ENCODE measurements around the gene GNAQ.

GNAQ gene

GRCh38 chr9:77945798-77946197 lies 85.8 kb downstream of the GNAQ start:
- DNase-seq: no peak

- peak in 1 of 51 donors; percentile 7 for DNase-seq
Observed at GRCh38 chr9:77944556-77945243, 86.9 kb downstream of the GNAQ start.

- DNase-seq: no peak
Observed at GRCh38 chr9:77943057-77943456, 88.6 kb downstream of the GNAQ start.

- no peak for DNase-seq
Observed at GRCh38 chr9:77939149-77939668, 92.4 kb downstream of the GNAQ start.

GRCh38 chr9:77938163-77938562 lies 93.4 kb downstream of the GNAQ start:
- DNase-seq: no peak

- no peak for DNase-seq
Observed at GRCh38 chr9:77935974-77936373, 95.6 kb downstream of the GNAQ start.

DNA sequence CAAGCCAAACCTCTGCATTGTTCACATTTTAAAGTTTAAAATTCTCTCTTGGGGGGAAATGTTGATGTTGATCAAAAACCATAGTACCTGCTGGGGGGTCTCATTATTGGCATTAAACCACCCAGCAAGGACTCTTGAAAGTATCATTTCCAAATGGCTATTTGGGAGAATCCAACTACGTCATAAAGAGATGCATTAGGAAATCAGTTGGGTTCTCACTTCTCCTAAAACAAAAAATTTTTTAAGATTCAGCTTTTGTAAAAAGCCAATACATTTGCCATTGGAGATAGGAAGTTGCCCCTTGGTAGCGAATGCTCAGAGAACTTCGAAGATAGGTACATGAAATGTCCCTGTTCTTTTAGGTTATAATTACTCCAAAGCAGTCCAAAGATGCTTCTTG lies 96.4 kb downstream of the GNAQ start:
- no peak for DNase-seq

- DNase-seq: no peak
Observed at GRCh38 chr9:77933976-77934375, 97.6 kb downstream of the GNAQ start.

- no peak for DNase-seq
Observed at GRCh38 chr9:77933019-77933418, 98.6 kb downstream of the GNAQ start.

GRCh38 chr9:77929942-77930341 lies 101.7 kb downstream of the GNAQ start:
- DNase-seq: no peak

DNA sequence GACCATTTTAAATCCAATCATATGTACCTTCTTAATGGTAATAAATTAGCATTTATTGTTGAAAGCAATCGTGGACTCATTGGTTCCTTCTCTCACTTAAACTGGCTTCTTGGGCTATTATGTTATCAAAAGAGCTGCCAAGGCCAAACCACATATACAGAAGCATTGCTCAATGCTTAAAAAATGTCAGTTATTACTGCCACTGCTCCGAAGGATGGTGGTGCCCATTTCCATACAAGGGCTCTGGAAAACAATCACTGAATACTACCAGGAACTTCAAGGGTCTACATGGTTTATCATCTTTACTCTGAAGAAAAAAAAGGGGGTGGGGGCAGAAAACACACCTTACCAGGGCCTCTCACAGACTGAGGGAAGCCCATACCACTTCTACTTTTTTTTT lies 104.3 kb downstream of the GNAQ start:
- DNase-seq: no peak

GRCh38 chr9:77926371-77926878 lies 105.2 kb downstream of the GNAQ start:
- DNase-seq: no peak

- no peak for DNase-seq
Observed at GRCh38 chr9:77922591-77922990, 109.0 kb downstream of the GNAQ start.

GRCh38 chr9:77917800-77918199 lies 113.8 kb downstream of the GNAQ start:
- no peak for DNase-seq

DNA sequence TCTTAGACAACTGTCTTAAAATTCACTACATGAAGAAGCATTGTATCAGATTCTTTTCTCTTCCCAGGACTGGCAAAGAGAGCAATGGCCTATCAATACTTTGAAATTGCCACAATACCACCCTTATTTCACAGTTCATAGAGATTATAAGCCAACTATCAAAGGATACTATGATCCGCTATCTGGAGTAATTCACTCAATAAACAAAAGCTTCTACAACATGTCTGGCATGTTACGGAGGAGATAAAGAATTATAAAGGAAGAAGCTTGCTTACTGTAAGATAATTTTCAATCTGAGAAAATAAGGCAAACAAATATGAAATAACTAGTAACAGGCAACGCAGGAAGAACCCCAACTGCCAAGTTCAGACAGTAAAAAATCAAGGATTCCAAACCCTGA lies 114.8 kb downstream of the GNAQ start:
- DNase-seq: no peak

DNA sequence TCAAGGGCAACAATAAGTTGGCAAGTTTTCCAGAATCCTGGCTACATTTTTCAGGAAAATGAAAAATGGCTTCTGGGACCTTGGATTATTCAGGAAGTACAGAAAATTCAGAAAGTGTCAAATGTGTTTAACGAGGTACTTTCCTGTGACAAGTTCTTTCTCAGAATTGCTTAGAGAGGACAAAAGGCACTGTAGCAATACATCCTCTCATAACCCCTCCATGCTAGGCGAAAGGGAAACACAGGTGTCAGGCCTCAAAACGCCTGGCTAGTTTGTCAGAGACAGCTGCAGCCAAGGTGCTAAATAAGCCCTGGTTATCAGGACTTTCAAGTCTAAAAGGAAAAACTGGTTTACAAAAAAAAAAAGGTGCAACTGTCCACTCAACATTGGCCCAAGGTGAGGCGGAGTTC lies 115.2 kb downstream of the GNAQ start:
- no peak for DNase-seq

DNA sequence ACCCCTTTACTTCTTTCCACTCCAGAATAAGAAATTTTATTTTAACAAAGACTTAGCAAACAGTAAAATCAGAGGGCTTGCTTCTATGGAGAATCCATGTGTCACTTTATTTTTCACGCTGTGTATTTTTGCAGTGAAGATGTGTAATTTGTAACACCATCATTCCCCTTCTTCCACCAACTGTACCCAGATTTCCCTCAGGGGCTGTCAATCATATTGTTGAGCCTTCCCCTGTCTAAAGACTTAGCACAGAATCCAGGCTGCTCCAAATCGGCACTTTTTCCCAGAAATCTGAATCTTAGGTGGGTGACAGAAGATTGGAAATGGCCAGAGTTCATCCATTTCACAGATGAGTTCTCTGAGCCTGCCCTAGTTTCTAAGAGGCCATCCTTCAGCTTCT lies 115.9 kb downstream of the GNAQ start:
- DNase-seq: no peak

DNA sequence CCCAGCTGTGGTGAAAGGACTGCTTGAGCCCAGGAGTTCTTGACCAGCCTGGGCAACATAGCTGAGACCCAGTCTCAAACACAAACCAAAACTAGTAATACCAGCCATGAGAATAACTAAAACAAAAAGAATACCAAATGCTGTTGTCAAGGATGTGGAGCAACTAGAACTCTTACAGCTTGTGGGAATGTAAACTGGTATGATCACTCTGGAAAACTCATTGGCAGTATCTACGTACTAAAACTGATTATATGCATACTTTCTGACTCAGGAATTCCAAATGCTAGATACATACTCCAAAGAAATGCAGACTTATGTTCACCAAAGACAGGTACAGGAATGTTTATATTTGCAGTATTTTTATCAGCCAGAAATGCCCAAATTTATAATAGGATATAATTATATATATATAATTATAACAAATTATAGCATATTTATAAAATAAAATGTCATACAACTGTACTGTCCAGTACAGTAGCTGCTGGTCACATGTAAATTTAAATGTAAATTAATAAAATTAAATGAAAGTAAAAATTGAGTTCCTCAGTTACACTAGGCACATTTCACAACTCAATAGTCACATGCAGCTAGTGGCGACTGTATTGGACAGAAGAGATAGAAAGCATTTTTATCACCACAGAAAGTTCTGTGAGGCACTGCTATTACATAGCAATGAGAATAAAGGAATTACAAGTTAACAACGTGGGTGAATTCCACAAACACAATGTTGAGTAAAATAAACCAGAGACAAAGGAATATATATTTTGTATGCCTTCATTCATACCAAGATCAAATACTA lies 118.5 kb downstream of the GNAQ start:
- DNase-seq: no peak

- DNase-seq: no peak
Observed at GRCh38 chr9:77911928-77912327, 119.7 kb downstream of the GNAQ start.

GRCh38 chr9:77910194-77910621 lies 121.4 kb downstream of the GNAQ start:
- peak in 1 of 51 donors; percentile 21 for DNase-seq

DNA sequence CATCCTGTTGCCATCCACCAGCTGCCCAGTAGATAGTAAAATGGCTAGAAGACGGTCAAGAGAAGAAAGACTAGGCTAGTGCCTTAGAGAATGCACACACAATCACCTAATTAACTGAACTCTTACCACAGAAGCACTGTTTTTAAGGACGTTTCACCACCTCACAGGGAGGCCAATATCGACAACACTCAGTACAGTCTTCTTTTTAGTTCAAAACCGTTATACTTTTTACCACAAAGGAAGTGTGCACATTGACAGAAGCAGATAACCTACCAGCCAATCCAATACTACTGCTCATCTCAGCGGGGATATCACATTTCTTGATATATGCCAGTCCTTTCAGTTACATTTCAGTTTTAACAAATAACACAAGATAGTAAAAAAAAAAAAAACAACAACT lies 122.3 kb downstream of the GNAQ start:
- DNase-seq: no peak

GRCh38 chr9:77908293-77908692 lies 123.3 kb downstream of the GNAQ start:
- DNase-seq: no peak

DNA sequence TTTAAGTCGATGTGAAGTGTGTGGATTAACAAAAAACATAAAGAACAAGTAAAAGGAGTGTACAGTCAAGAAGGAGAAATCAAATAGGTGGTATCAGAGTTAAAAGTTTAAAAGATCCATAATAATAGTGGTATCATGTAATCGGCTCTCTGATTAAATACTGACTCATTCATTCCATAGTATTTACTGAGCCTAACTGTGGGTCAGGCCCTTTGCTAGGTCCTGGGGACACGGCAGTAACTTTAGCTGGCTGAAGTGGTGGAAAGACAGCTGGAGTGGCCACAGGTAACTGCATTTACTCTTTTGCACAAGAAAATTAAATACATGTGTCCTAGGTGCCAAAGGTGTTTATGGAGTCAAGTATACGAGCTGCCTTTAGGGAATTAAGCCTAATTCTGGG lies 124.0 kb downstream of the GNAQ start:
- no peak for DNase-seq

Data from hypothalamus (tissue), 51 donors.